Measurements from ENCODE around the gene TRIOBP.

DNA sequence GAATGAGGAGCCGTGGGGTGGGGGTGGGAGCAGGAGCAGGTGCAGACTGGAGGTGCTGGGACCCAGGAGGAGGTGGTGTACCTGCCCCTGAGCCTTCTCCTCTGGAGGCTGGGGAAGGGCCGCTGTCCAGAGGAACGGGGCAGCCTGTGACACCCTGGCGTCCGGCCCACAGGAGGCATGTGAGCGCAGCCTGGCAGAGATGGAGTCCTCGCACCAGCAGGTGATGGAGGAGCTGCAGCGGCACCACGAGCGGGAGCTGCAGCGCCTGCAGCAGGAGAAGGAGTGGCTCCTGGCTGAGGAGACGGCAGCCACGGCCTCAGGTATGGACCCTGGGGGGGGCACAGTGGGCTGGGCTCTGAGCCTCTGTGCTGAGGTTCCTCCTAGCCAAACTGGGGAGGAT, 68.7 kb downstream of the TRIOBP start:
- no peak for TF ChIP-seq POLR2AphosphoS5 (IDR thresholded peaks at IDR 0.05; ENCODE audit: insufficient read depth in 1 of 2, low read depth in 1 of 2)
- TF ChIP-seq, protein P1, sequence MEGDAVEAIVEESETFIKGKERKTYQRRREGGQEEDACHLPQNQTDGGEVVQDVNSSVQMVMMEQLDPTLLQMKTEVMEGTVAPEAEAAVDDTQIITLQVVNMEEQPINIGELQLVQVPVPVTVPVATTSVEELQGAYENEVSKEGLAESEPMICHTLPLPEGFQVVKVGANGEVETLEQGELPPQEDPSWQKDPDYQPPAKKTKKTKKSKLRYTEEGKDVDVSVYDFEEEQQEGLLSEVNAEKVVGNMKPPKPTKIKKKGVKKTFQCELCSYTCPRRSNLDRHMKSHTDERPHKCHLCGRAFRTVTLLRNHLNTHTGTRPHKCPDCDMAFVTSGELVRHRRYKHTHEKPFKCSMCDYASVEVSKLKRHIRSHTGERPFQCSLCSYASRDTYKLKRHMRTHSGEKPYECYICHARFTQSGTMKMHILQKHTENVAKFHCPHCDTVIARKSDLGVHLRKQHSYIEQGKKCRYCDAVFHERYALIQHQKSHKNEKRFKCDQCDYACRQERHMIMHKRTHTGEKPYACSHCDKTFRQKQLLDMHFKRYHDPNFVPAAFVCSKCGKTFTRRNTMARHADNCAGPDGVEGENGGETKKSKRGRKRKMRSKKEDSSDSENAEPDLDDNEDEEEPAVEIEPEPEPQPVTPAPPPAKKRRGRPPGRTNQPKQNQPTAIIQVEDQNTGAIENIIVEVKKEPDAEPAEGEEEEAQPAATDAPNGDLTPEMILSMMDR (IDR thresholded peaks at IDR 0.05) = no peak
